Subcutaneous adipose tissue (tissue), 4 donors: Measurements from ENCODE around the gene CFAP299. TPM values are rescaled to one million over a fixed set of nuclear protein-coding genes. Genes with fewer than 3 reads are reported as not detected.

ENCODE experiments used
- total RNA-seq, 4 donors: library from RNA; depleted of rRNA; stranded (reverse); fragments of >200 nt; gene quantifications; one replicate each; pipeline ENCODE4 v1.1.0, GENCODE V29; 2016
- TF ChIP-seq, protein P1 (sequence below): fragments of 450-650 bp; IDR thresholded peaks from one replicate; pipeline ENCODE4 v1.5.1; 2016; ENCODE audit warnings: low read depth, mild to moderate bottlenecking, control low read depth, antibody characterized with exemption, moderate library complexity

Gene CFAP299
- total RNA-seq, 4 donors from 2014 or later, result not detected

DNA sequence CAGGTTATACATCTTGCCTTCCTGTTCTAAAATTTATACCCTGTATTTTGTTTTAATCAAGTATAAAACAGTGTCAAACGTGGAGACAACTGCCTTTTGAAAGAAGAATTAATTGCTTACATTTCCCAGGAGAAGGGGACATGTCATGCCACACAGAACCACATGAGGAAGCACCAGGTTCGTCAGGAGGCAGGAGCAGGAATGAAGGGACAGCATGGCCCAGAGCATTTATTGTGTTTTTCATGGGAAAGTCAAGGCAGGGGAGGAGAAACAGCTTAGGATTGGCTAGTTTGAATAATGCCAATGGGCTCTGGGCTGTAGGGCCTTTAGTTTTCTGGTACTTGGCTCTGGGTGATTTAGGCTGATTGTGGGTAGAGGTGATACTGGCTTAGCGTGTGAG, 203.7 kb downstream of the CFAP299 start:
- TF ChIP-seq, protein P1, sequence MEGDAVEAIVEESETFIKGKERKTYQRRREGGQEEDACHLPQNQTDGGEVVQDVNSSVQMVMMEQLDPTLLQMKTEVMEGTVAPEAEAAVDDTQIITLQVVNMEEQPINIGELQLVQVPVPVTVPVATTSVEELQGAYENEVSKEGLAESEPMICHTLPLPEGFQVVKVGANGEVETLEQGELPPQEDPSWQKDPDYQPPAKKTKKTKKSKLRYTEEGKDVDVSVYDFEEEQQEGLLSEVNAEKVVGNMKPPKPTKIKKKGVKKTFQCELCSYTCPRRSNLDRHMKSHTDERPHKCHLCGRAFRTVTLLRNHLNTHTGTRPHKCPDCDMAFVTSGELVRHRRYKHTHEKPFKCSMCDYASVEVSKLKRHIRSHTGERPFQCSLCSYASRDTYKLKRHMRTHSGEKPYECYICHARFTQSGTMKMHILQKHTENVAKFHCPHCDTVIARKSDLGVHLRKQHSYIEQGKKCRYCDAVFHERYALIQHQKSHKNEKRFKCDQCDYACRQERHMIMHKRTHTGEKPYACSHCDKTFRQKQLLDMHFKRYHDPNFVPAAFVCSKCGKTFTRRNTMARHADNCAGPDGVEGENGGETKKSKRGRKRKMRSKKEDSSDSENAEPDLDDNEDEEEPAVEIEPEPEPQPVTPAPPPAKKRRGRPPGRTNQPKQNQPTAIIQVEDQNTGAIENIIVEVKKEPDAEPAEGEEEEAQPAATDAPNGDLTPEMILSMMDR, result no peak

DNA sequence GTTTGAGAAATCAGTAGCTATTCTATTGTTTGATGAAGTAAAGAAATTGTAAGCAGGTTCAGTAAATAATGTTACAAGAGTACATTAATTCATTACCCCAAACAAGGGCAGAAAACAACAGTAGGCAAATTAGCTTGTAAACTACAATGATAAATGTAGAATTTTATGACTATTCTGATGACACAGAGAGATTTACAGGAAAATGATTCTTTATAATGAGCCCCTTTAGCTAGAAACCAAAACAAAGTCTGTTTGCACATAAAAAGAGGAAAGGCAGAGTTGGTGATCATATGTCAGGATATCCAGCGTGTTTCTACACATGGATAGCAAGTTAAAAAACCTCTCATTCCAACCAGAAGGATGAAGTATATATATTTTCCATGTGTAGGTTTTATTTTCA, 204.8 kb downstream of the CFAP299 start:
- TF ChIP-seq, protein P1, result no peak

DNA sequence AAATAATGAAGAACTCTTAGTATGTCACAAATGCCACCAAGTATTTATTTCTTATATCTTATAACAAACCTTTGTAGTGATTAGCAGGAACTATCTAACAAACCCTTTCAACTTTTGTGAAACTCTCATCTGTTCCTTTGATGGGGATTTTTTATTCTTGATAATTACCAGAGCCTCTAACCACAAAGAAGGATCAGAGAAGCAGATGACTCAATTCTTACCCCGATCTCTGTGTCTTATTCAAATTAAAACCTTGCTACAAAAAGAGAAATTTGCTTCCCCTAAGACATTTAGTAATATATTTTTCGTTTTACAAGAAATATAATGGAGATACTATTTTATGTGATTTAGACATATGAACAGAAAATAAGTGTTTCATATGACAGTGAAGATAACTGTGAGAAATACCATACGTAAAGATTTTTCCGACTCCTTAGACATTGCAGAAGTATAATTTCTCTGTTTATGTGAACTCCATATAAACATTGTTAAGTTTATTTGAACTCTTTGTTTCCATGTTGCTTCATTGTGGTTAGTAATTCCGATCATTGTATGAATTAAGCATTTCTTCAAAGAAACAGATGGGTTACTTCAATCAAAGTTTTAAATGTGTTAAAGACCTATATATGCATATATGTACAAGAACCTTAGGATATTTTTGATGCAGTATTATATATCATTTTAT, 205.4 kb downstream of the CFAP299 start:
- TF ChIP-seq, protein P1, result no peak

DNA sequence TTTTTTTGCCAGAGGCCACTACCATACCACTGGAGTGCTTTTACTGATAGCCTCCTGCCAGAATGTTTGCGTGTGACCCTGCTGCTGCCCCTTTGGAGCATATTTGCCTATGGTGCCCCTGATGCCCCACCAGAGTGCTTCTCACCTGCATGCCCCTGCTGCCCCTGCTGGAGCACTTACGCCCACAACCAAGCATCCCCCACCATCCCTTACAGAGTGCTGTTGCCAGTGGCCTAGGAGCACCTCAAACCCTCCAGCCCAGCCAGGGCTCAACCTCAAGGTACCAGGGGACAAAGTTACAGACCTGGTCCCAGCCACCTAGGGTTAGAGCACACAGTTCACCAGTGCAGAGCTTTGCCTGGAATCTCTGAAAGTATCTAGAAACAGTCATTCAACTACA, 207.2 kb downstream of the CFAP299 start:
- TF ChIP-seq, protein P1, result no peak

DNA sequence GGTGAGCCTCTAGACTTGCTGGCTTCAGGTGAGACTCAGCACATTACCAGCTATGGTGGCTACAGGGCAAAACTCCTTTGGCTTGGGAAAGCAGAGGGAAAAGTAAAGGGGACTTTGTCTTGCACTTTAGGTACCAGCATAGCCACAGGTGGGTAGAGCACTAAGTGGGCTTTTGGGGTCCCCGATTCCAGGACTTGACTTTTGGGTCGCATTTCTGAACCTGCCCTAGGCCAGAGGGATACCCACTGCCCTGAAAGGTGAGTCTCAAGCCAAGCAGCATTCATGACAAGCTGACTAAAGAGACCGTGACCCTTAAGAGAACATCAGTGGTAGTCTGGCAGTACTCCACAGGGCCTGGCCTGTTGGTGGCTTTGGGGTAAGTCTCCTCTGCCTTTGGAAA, 224.8 kb downstream of the CFAP299 start:
- TF ChIP-seq, protein P1, result no peak

DNA sequence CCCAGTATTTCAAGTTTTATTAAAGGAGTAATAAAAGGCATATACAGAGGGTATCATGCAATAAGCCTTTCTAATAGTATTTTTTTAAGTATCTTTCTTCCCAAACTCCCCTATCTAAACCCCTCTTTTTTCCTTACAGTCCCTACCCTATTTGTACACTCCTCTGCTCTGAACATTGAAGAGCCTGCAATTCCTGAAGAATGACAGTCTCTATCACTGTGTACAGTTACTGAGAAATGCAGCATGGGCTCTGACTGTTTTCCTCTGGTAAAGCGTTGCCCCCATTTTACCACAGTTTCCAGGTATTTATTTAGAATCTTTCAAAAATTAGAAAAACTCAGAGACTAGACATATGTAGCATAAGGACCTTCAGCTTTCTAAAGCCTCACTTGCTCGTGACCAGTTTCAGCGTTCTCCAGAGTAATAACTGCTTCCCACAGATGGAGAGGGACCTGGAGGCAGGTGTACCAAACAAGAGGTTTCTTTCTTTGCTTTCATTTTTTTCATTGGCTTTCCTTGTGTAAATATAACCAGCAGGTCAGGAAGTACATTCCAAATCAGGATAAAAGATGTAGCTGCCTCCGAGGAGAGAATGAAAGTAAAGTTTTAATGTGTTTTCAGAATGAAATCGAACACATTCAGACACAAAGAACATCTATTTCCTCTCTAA, 230.8 kb downstream of the CFAP299 start:
- TF ChIP-seq, protein P1, result no peak

DNA sequence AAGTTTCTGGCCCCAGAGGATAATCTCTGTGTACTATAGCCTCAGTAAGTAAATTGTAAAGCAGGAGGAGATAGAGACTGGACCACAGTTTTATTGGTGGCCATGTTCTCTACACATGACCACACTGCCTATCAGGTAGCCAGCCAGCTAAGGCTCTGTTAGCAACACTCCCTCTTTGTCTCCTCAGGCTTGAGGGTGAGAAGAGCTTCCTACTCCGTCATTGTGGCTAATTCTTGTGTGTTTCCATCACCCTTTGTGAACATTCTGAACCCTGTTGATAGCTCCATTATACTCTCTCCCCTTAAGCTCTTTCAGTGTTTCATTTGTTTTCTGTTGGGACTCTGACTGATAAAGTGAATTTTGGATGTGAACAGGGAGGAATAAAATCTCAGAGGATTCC, 233.4 kb downstream of the CFAP299 start:
- TF ChIP-seq, protein P1, result no peak
